T-helper 17 cell (primary cell): ENCODE results near the gene ASB1. TPM values are rescaled to one million over a fixed set of nuclear protein-coding genes. Genes with fewer than 3 reads are reported as not detected.

ENCODE experiments used
- ATAC-seq: fragments of 150-1000 bp; cut with Tn5 transposase; 2 replicates; pipeline ENCODE4 v1.10.0; 2021; ENCODE audit warnings: mild to moderate bottlenecking, moderate library complexity
- DNase-seq, 3 donors: peaks; one replicate each; pipeline versions ENCODE4 v3.0.0 to v3.0.0-alpha.2; 2020 to 2021
- H3K9me3 ChIP-seq: one replicate; pipeline ENCODE4 v1.7.0; 2013; ENCODE audit warnings: low read length, mild to moderate bottlenecking; ENCODE audit not compliant: control insufficient read depth, poor library complexity, severe bottlenecking
- H3K27ac Mint-ChIP-seq: one replicate; pipeline ENCODE4 v1.8.0; 2022; ENCODE audit warnings: mild to moderate bottlenecking, moderate library complexity, mixed read lengths
- H3K27me3 Mint-ChIP-seq: one replicate; pipeline ENCODE4 v1.8.0; 2022; ENCODE audit warnings: mixed read lengths
- H3K36me3 Mint-ChIP-seq: one replicate; pipeline ENCODE4 v1.8.0; 2022; ENCODE audit warnings: low read depth, mixed read lengths
- H3K4me1 Mint-ChIP-seq: one replicate; pipeline ENCODE4 v1.8.0; 2022; ENCODE audit warnings: mild to moderate bottlenecking, mixed read lengths
- H3K4me3 Mint-ChIP-seq: one replicate; pipeline ENCODE4 v1.8.0; 2022; ENCODE audit warnings: mild to moderate bottlenecking, moderate library complexity, mixed read lengths
- total RNA-seq, 4 donors: library from RNA in 2 of 4; stranded (reverse) in 2 of 4; gene quantifications; one replicate each; pipeline ENCODE4 v1.2.3 and lab custom pipeline; 2022 to 2026

Gene ASB1
- total RNA-seq, 2 donors from 2014 or later = 11.9 to 14.3 TPM

- Mint-ChIP-seq H3K27me3 (no peaks in the 10 kb centered on the region), H3K27ac (no peak overlapping the region), H3K36me3 (no peaks in the 10 kb centered on the region), H3K4me3 (no peak overlapping the region), H3K4me1 (peaks cover 4% of the 10 kb centered on the region)
- H3K9me3 ChIP-seq = no peaks in the 10 kb centered on the region
- no peak for DNase-seq
- ATAC-seq = peak; percentile 73
Measured at GRCh38 chr2:238462782-238463396, 36.2 kb downstream of the ASB1 start.

- Mint-ChIP-seq H3K4me1 (peaks cover 4% of the 10 kb centered on the region), H3K27me3 (no peaks in the 10 kb centered on the region), H3K4me3 (no peak overlapping the region), H3K27ac (no peak overlapping the region), H3K36me3 (no peaks in the 10 kb centered on the region)
- DNase-seq = no peak
- ATAC-seq = no peak
- H3K9me3 ChIP-seq = peaks cover 4% of the 10 kb centered on the region
Measured at GRCh38 chr2:238464389-238464788, 37.7 kb downstream of the ASB1 start.

DNA sequence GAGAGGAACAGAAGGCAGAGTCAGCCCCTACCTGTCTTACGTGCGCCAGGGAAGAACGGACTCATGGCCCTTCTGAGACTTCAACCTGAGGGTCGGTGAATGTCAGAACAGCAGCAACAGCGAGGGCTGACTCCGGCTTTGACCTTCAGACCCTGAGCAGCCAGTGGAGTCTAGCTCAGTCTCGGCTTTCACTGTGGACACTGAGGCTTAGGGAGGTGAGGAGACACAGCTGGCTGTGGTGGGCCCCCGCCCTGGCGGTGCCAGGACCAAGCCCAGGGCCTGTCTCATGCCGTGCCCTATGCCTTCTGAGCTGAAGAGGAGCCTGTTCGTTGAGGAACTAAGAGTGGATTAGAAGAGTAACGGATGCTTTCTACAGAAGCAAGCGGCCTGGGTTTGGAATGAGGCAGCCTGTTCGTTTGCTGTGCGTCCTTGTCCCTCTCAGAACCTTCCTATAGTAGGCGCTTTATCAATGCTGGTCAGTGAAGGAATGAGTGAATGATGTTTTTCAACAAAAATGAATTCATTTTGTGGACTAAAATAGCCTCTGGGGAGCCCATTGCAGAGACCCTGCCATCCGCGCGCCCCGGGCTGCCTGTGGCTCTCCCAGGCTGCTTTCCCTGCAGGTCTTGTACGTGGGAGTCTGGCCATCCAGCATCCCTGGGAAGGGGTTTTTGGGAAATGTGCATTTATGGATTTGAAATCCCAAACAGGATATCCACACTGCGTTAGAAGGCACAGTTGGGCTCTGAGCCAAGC lies 38.9 kb downstream of the ASB1 start:
- ATAC-seq = no peak

GRCh38 chr2:238466243-238466756 lies 39.6 kb downstream of the ASB1 start:
- H3K27me3 Mint-ChIP-seq = no peaks in the 10 kb centered on the region
- ATAC-seq (no peak), DNase-seq (no peak)
- peaks cover 2% of the 10 kb centered on the region for H3K36me3 Mint-ChIP-seq
- H3K9me3 ChIP-seq = peaks cover 6% of the 10 kb centered on the region
- peaks cover 4% of the 10 kb centered on the region for H3K4me1 Mint-ChIP-seq
- no peak overlapping the region for H3K4me3 Mint-ChIP-seq
- H3K27ac Mint-ChIP-seq = no peak overlapping the region

More for the DNA sequence above, 38.9 kb downstream of the ASB1 start:
- no peak for DNase-seq
- Mint-ChIP-seq H3K27me3 (no peaks in the 10 kb centered on the region), H3K4me1 (peaks cover 4% of the 10 kb centered on the region), H3K27ac (peak overlapping the region; percentile 41), H3K4me3 (no peak overlapping the region), H3K36me3 (peaks cover 2% of the 10 kb centered on the region)
- H3K9me3 ChIP-seq = peaks cover 6% of the 10 kb centered on the region

GRCh38 chr2:238467062-238467461 lies 40.3 kb downstream of the ASB1 start:
- DNase-seq (no peak), ATAC-seq (no peak)
- H3K27me3 Mint-ChIP-seq = no peaks in the 10 kb centered on the region
- H3K36me3 Mint-ChIP-seq = peaks cover 2% of the 10 kb centered on the region
- H3K4me1 Mint-ChIP-seq = peaks cover 4% of the 10 kb centered on the region
- H3K4me3 Mint-ChIP-seq = no peak overlapping the region
- H3K27ac Mint-ChIP-seq = no peak overlapping the region
- peaks cover 6% of the 10 kb centered on the region for H3K9me3 ChIP-seq

GRCh38 chr2:238467792-238468191 lies 41.1 kb downstream of the ASB1 start:
- Mint-ChIP-seq H3K4me1 (peaks cover 4% of the 10 kb centered on the region), H3K27ac (no peak overlapping the region), H3K4me3 (no peak overlapping the region), H3K27me3 (no peaks in the 10 kb centered on the region), H3K36me3 (peaks cover 2% of the 10 kb centered on the region)
- H3K9me3 ChIP-seq = peaks cover 9% of the 10 kb centered on the region
- ATAC-seq = no peak
- DNase-seq = no peak

GRCh38 chr2:238469155-238469554 lies 42.4 kb downstream of the ASB1 start:
- Mint-ChIP-seq H3K27me3 (no peaks in the 10 kb centered on the region), H3K4me1 (peaks cover 2% of the 10 kb centered on the region), H3K27ac (no peak overlapping the region), H3K36me3 (peaks cover 2% of the 10 kb centered on the region), H3K4me3 (no peak overlapping the region)
- ATAC-seq = no peak
- peaks cover 16% of the 10 kb centered on the region for H3K9me3 ChIP-seq
- no peak for DNase-seq

GRCh38 chr2:238473014-238473413 lies 46.3 kb downstream of the ASB1 start:
- no peak overlapping the region for H3K27ac Mint-ChIP-seq
- H3K27me3 Mint-ChIP-seq = no peaks in the 10 kb centered on the region
- H3K4me1 Mint-ChIP-seq = no peaks in the 10 kb centered on the region
- H3K9me3 ChIP-seq = peaks cover 16% of the 10 kb centered on the region
- ATAC-seq = no peak
- H3K4me3 Mint-ChIP-seq = no peak overlapping the region
- H3K36me3 Mint-ChIP-seq = peaks cover 2% of the 10 kb centered on the region
- DNase-seq = no peak

DNA sequence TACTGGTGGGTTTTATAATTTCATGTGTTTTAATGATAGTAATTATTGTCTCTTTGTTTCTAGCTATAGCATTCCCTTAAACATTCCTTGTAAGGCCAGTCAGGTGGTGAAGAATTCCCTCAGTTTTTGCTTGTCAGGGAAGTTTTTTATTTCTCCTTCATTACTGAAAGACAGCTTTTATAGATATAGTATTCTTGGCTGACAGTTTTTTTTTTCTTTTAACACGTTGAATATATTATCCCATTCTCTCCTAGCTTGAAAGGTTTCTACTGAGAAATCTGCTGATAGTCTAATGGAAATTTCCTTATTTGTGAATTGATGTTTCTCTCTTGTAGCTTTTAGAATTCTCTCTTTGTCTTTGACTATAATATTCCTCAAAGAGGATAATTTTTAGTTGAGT lies 46.8 kb downstream of the ASB1 start:
- H3K4me1 Mint-ChIP-seq = no peaks in the 10 kb centered on the region
- H3K36me3 Mint-ChIP-seq = peaks cover 2% of the 10 kb centered on the region
- peaks cover 16% of the 10 kb centered on the region for H3K9me3 ChIP-seq
- ATAC-seq (no peak), DNase-seq (no peak)
- no peak overlapping the region for H3K27ac Mint-ChIP-seq
- H3K4me3 Mint-ChIP-seq = no peak overlapping the region
- H3K27me3 Mint-ChIP-seq = no peaks in the 10 kb centered on the region

DNA sequence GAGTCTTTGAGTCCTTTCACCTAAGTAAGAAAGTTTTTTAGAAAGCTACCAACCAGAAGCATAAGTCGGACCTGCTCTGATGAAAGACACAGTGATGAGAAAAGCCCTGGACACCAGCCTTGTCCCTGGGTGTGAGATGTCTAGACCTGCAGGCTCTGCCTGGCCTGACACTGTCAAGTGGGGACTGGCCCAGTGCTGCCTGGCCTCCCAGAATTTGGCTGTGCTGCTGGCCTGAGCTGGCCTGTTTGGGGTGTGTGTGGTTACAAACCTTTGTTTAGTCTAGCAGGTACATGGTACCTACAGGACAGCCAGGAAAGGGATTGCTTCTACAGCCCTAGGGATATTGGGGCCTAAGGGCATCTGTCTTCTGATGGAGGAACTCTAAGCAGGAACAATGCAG lies 48.3 kb downstream of the ASB1 start:
- Mint-ChIP-seq H3K4me1 (no peaks in the 10 kb centered on the region), H3K36me3 (peaks cover 2% of the 10 kb centered on the region), H3K4me3 (no peak overlapping the region), H3K27ac (no peak overlapping the region), H3K27me3 (no peaks in the 10 kb centered on the region)
- ATAC-seq (no peak), DNase-seq (no peak)
- H3K9me3 ChIP-seq = peaks cover 10% of the 10 kb centered on the region

GRCh38 chr2:238475566-238475965 lies 48.8 kb downstream of the ASB1 start:
- no peaks in the 10 kb centered on the region for H3K36me3 Mint-ChIP-seq
- no peak overlapping the region for H3K4me3 Mint-ChIP-seq
- H3K4me1 Mint-ChIP-seq = no peaks in the 10 kb centered on the region
- no peaks in the 10 kb centered on the region for H3K27me3 Mint-ChIP-seq
- peaks cover 10% of the 10 kb centered on the region for H3K9me3 ChIP-seq
- H3K27ac Mint-ChIP-seq = no peak overlapping the region
- ATAC-seq (no peak), DNase-seq (no peak)

DNA sequence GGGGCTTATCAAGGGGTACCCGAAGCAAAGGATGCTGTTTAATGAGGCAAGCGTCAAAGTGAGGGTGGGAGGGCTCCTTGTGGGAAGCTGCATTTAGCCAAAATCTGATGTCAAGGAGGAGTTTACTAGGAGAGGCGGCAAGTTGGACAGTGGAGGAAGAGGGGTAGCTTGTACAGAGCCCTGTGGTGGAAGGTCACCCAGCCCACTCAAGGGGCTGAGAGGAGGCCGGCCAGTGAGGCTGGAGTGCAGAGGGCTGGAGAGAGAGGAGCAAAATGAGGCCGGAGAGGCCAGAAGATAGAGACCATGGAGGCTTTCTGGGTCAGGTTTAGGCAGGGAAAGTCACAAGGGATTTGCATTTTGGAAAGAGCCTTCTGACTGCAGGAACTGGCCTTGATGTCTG lies 49.5 kb downstream of the ASB1 start:
- no peaks in the 10 kb centered on the region for H3K36me3 Mint-ChIP-seq
- DNase-seq = no peak
- no peak overlapping the region for H3K27ac Mint-ChIP-seq
- ATAC-seq = no peak
- H3K4me1 Mint-ChIP-seq = no peaks in the 10 kb centered on the region
- H3K9me3 ChIP-seq = peaks cover 10% of the 10 kb centered on the region
- no peaks in the 10 kb centered on the region for H3K27me3 Mint-ChIP-seq
- H3K4me3 Mint-ChIP-seq = no peak overlapping the region

- peaks cover 6% of the 10 kb centered on the region for H3K9me3 ChIP-seq
- no peak for ATAC-seq
- Mint-ChIP-seq H3K4me3 (no peak overlapping the region), H3K27ac (no peak overlapping the region), H3K27me3 (no peaks in the 10 kb centered on the region), H3K36me3 (no peaks in the 10 kb centered on the region), H3K4me1 (no peaks in the 10 kb centered on the region)
- DNase-seq = no peak
Measured at GRCh38 chr2:238478216-238478615, 51.5 kb downstream of the ASB1 start.

- no peaks in the 10 kb centered on the region for H3K9me3 ChIP-seq
- DNase-seq = no peak
- H3K27ac Mint-ChIP-seq = no peak overlapping the region
- no peak overlapping the region for H3K4me3 Mint-ChIP-seq
- ATAC-seq = no peak
- H3K36me3 Mint-ChIP-seq = no peaks in the 10 kb centered on the region
- no peaks in the 10 kb centered on the region for H3K27me3 Mint-ChIP-seq
- no peaks in the 10 kb centered on the region for H3K4me1 Mint-ChIP-seq
Measured at GRCh38 chr2:238479847-238480246, 53.1 kb downstream of the ASB1 start.
